ENCODE data around the gene GPHN. TPM values are rescaled to one million over a fixed set of nuclear protein-coding genes. Genes with fewer than 3 reads are reported as not detected.
A peak's percentile ranks its signal among the peaks of the same experiment; 100 is the strongest.

The GPHN gene
- total RNA-seq, 2 donors from 2014 or later, result 27.1 to 31.0 TPM

- intact Hi-C loops (cut with DNase I, micrococcal nuclease), result loop anchor here in 1 of 2 donors (10.0 kb wide), 1 partner anchor 132 kb away; no protein-coding TSS in a partner anchor
- ATAC-seq (no peak), DNase-seq (no peak)
Measured at GRCh38 chr14:67162385-67162784, 654.4 kb downstream of the GPHN start.

- intact Hi-C loops (cut with DNase I, micrococcal nuclease), result loop anchor here (5.0 to 10.0 kb wide), 2 partner anchors 121 to 128 kb away; no protein-coding TSS in a partner anchor
- peak in 1 of 2 donors; percentile 50 for DNase-seq
- peak; percentile 33 for ATAC-seq
Measured at GRCh38 chr14:67166450-67166853, 658.5 kb downstream of the GPHN start.

- intact Hi-C loops (cut with DNase I, micrococcal nuclease), result loop anchor here (5.0 to 10.0 kb wide), 2 partner anchors 120 to 127 kb away; no protein-coding TSS in a partner anchor
- no peak for ATAC-seq
Measured at GRCh38 chr14:67167420-67168109, 659.6 kb downstream of the GPHN start.

GRCh38 chr14:67168110-67168441, 660.1 kb downstream of the GPHN start:
- DNase-seq (no peak), ATAC-seq (peak; percentile 75)
- intact Hi-C loops (cut with DNase I, micrococcal nuclease), result loop anchor here (5.0 to 10.0 kb wide), 2 partner anchors 119 to 127 kb away; no protein-coding TSS in a partner anchor

More at GRCh38 chr14:67167420-67168109, 659.6 kb downstream of the GPHN start:
- no peak for DNase-seq

- intact Hi-C loops (cut with DNase I, micrococcal nuclease), result no loop called here
- ATAC-seq (peak; percentile 92), DNase-seq (no peak)
Measured at GRCh38 chr14:67170660-67171059, 662.7 kb downstream of the GPHN start.

GRCh38 chr14:67172056-67172455, 664.1 kb downstream of the GPHN start:
- ATAC-seq (no peak), DNase-seq (no peak)
- intact Hi-C loops (cut with DNase I, micrococcal nuclease), result no loop called here

GRCh38 chr14:67172520-67172919, 664.6 kb downstream of the GPHN start:
- intact Hi-C loops (cut with DNase I, micrococcal nuclease), result no loop called here

GRCh38 chr14:67173719-67174118, 665.8 kb downstream of the GPHN start:
- no peak for ATAC-seq
- intact Hi-C loops (cut with DNase I, micrococcal nuclease), result no loop called here
- no peak for DNase-seq

More at GRCh38 chr14:67172520-67172919, 664.6 kb downstream of the GPHN start:
- DNase-seq (no peak), ATAC-seq (no peak)

GRCh38 chr14:67186172-67186768, 678.3 kb downstream of the GPHN start:
- intact Hi-C loops (cut with DNase I, micrococcal nuclease), result no loop called here
- ATAC-seq (peak; percentile 24), DNase-seq (no peak)

- ATAC-seq (peak; percentile 59), DNase-seq (no peak)
- intact Hi-C loops (cut with DNase I, micrococcal nuclease), result no loop called here
Measured at GRCh38 chr14:67186789-67187584, 679.0 kb downstream of the GPHN start.

- DNase-seq (no peak), ATAC-seq (no peak)
- intact Hi-C loops (cut with DNase I, micrococcal nuclease), result no loop called here
Measured at GRCh38 chr14:67187826-67188225, 679.9 kb downstream of the GPHN start.

- DNase-seq, result no peak
- intact Hi-C loops (cut with DNase I, micrococcal nuclease), result no loop called here
- no peak for ATAC-seq
Measured at GRCh38 chr14:67188326-67188725, 680.4 kb downstream of the GPHN start.

- ATAC-seq (no peak), DNase-seq (no peak)
- intact Hi-C loops (cut with DNase I, micrococcal nuclease), result no loop called here
Measured at GRCh38 chr14:67191768-67192290, 683.9 kb downstream of the GPHN start.

- no peak for ATAC-seq
- intact Hi-C loops (cut with DNase I, micrococcal nuclease), result no loop called here
Measured at GRCh38 chr14:67192366-67192765, 684.4 kb downstream of the GPHN start.

GRCh38 chr14:67195279-67195678, 687.3 kb downstream of the GPHN start:
- DNase-seq, result no peak
- intact Hi-C loops (cut with DNase I, micrococcal nuclease), result no loop called here
- no peak for ATAC-seq

More at GRCh38 chr14:67192366-67192765, 684.4 kb downstream of the GPHN start:
- DNase-seq, result no peak

GRCh38 chr14:67199016-67199415, 691.1 kb downstream of the GPHN start:
- intact Hi-C loops (cut with DNase I, micrococcal nuclease), result no loop called here
- DNase-seq (no peak), ATAC-seq (no peak)

- intact Hi-C loops (cut with DNase I, micrococcal nuclease), result no loop called here
Measured at GRCh38 chr14:67207810-67208209, 699.9 kb downstream of the GPHN start.

GRCh38 chr14:67218126-67218525, 710.2 kb downstream of the GPHN start:
- ATAC-seq (no peak), DNase-seq (no peak)
- intact Hi-C loops (cut with DNase I, micrococcal nuclease), result no loop called here

More at GRCh38 chr14:67207810-67208209, 699.9 kb downstream of the GPHN start:
- DNase-seq (no peak), ATAC-seq (no peak)

GRCh38 chr14:67221248-67221981, 713.5 kb downstream of the GPHN start:
- peak; percentile 97 for ATAC-seq
- intact Hi-C loops (cut with DNase I, micrococcal nuclease), result no loop called here
- DNase-seq, result peak; percentile 37 to 47

Data from left colon (tissue), 2 donors.